Activated CD8-positive, alpha-beta memory T cell treated with anti-CD3 and anti-CD28 coated beads for 4 hours (primary cell): ENCODE data around the gene CHP1.
A peak's percentile ranks its signal among the peaks of the same experiment; 100 is the strongest.
"Not testable (repeated sequence)": the region's sequence is repeated elsewhere in the genome, so short reads cannot be mapped to it uniquely, and the experiment has no call there.

ENCODE experiments used
- DNase-seq, 2 donors: peaks; one replicate each; pipeline ENCODE4 v3.0.0-alpha.2; 2020; ENCODE audit warnings: low read depth in 2 of 2

Gene CHP1

DNA sequence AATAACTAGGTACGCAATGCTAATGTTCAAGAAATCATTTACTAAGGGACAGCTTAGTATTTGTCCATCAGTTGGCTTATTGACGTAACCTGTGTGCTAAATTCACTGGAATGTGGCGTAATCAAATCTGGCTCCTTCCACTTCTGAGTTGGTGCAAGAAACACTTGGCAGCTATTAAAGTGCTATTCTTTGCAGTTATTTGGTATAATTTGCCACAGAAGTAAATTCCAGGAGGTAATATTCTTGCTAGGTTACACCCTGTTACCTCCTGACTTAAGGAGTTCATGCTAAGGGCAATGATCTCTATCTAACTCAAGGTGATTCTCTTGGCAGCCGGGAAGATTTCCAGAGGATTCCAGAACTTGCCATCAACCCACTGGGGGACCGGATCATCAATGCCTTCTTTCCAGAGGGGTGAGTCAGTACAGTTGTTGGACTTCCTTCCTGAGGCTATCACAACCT is 25.5 kb downstream of the CHP1 start:
- DNase-seq, result no peak

DNA sequence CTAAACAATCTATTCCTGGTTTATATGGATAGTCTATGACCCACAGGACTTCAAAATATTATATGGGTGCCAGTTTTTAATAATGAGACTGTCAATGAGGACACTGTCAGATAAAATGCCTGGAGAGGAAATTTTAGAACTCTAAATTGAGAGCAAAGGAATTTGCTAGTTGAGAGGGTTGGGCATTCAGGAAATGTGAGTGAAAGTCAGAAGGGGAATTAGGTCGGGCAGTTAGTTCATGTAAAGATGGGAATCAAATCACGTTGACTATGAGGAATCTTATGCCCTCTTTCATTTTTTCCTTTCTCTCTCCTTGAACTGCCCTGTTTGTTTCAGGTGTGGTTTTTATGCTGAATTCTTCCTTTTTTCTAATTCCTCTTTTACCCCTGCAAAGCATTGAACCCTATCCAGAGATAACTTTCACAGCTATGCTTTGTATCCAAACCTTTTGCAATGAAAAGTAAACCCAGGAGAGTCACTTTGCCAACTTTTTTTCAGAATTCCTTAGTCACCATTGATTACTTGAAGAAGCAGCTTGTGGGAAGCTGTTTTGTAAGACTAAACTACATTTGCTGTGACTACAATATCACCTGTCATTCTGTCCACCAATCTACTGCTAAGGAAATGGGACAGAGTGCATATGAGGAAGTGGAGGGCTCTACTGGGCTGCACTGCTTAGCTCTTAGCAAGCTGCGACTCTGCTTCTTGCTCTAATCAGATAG is 27.8 kb downstream of the CHP1 start:
- no peak for DNase-seq

DNA sequence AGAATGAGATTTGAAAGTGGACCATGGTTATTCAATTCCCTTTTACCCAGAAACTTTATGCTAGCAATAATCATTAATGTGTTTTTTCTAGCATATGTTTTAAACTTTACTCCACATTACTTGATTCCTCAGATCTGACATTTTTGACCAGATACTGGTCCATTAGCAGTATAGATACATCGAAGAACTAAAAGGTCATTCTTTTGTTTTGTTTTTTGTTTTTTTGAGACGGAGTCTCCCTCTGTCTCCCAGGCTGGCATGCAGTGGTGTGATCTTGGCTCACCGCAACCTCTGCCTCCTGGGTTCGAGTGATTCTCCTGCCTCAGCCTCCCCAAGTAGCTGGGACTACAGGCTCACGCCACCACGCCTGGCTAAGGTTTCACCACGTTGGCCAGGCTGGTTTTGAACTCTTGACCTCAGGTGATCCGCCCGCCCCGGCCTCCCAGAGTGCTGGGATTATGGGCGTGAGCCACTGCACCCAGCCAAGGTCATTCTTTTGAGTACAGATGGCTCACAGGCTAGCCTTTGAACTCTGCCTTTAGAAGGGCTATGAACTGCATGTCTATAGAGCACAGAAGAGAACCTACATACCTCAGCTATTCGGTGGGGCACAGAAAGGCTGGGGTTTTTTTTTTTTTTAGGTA is 28.6 kb downstream of the CHP1 start:
- no peak for DNase-seq

- DNase-seq, result not testable (repeated sequence)
Measured at GRCh38 chr15:41260924-41261323, 29.9 kb downstream of the CHP1 start.

- no peak for DNase-seq
Measured at GRCh38 chr15:41262571-41262970, 31.5 kb downstream of the CHP1 start.

DNA sequence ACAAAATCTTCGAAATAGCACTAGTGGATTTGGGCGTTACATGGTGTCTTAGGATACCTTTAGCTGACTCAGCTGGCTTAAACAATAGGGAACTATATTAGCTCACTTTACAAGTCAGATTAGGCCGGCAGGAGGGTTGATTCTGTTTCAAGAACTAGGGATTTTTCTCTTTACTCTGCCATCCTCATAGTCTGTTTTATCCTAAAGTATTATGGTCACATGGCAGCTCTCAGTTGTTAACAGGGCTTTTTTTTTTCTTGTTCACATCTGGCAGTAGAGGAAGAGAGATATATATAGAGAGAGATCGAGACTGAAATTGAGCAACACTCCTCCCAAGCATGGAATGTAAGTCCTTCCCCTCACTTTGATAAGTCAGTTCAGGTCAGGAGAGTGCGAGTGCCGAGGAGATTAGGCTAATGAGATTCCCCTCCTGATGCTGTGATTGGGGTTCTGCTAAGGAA is 32.9 kb downstream of the CHP1 start:
- no peak for DNase-seq

- DNase-seq, result no peak
Measured at GRCh38 chr15:41269887-41270286, 38.8 kb downstream of the CHP1 start.

- no peak for DNase-seq
Measured at GRCh38 chr15:41276831-41277230, 45.8 kb downstream of the CHP1 start.

DNA sequence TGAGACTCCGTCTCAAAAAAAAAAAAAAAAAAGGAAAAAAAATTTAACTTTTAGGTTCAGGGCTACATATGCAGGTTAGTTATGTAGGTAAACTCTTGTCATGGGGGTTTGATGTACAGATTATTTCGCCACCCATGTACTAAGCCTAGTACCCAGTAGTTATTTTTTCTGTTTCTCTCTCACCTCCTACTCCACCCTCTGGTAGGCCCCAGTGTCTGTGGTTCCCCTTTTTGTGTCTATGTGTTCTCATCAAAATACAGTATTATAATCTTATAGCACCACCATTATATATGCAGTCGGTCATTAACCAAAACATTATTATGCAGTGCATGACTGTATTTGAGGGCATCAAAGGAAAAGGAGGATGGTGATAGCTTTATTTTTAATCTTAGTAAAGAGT is 47.3 kb downstream of the CHP1 start:
- DNase-seq, result no peak

- no peak for DNase-seq
Measured at GRCh38 chr15:41279535-41280283, 48.6 kb downstream of the CHP1 start.

GRCh38 chr15:41281236-41281635 is 50.2 kb downstream of the CHP1 start:
- DNase-seq, result no peak

- not testable (repeated sequence) for DNase-seq
Measured at GRCh38 chr15:41282436-41282835, 51.4 kb downstream of the CHP1 start.

DNA sequence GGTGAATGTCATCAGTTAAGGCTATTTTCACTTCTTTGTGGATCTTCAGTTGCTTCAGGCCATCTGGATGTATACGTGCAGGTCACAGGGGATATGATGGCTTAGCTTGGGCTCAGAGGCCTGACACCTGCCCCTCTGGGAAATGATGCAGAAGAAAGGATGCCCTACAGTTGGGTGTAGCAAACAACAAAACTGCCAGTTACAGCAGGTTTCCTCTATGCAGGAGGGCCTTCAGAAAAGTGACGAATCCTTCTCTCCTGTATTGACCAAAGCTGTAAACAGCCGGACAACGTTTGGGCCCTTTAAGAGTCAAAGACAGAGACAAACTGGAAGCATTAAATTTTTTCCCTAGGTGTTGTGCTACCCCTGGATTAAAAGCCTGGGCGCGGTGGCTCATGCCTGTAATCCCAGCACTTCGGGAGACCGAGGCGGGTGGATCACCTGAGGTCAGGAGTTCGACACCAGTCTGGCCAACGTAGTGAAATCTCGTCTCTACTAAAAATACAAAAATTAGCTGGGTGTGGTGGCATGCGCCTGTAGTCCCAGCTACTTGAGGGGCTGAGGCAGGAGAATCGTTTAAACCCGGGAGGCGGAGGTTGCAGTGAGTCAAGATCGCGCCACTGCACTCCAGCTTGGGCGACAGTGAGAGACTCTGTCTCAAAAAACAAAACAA is 52.0 kb downstream of the CHP1 start:
- not testable (repeated sequence) for DNase-seq

DNA sequence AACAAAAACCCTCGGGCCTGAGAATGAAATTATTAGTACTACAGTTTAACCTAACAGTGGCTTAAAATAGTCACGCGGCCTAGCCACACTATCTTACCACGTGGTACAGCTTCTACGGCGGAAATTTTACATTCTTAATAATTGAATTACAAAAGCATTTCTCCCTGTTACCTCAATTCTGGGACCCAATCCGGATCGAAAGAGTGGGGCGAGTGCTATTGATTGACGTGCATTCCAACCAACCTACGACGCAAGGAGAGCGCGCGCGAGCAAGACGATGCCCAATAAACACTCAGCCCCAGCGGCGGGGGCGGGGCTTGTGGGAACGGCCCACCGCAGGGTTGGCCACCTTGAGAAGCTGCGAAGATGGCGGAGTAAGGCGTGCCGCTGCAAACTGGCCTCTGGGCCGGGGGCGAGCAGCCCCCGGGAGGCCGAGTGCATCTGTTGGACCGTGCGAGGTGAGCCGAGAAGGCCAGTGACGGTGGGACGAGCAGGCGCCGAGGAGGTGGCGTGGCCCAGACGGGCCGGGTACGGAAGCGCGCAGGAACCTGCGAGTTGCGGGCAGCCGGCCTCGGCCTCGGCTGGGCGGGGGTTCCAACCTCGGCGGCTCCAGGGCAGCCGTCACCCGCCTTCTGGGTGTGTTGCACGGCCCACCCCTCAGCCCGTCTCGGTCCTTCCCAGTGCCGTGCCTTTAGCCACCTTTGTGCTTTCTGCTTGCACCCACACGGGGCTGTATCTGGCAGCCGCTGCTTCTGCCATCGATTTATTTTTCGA is 52.8 kb downstream of the CHP1 start:
- DNase-seq, result peak; percentile 93 to 94

DNA sequence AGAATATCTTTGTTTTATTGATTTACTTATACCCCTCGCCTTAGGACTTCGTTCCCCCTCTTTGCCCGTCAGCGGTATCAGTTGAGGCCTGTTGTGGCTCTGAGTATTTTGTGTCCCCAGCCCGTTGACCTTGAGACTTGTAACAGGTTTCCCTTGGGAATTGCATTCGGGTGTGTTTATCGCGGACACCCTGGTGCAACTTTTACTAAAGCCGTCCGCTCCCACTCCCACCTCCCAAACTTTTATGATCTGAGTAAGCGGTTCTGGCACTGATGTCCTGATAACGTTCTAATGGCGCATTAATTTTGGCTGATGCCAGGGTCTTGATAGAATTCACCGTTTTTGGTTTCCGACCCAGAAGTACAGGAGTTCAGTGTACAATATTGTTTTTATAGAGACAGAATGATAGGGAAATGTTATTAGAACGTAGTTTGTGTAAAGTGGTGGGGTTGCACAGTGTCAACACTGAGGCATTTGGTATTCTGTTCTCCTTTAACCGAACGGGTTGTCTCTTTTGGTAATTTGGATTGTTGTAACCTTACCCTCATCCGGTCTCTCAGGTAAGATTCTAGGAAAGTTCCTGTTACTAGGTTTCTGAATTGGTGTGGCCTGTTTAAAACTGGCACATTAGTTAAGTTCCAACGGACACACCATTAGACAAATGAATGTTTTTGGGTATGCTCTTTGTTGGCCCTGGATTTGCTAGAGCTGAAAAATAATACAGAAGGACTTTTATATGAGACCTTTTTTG is 53.5 kb downstream of the CHP1 start:
- DNase-seq, result no peak

GRCh38 chr15:41285285-41285684 is 54.2 kb downstream of the CHP1 start:
- no peak for DNase-seq

DNA sequence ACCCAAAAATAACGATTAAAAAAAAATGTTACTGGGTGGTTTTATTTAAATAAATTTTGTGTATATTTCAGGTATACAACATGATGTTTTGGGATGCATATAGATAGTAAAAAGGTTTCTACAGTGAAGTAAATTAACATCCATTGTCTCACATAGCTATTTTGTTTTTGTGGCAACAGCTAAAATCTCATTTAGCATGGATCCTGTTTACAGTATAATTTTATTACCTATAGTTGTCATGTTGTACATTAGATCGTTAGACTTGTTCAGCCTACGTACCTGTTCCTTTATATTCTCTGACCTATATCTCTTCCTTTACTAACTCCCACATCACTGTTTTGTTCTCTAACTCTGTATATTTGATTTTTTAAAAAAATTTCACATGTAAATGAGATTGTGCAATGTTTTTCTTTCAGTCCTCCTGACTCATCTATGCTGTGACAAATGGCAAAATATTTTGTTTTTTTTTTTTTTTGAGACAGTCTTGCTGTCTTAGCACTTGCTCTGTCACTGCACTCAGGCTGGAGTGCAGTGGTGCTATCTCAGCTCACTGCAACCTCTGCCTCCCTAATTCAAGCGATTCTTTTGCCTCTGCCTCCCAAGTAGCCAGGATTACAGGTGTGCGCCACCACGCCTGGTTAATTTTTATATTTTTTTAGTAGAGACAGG is 55.7 kb downstream of the CHP1 start:
- DNase-seq, result no peak

DNA sequence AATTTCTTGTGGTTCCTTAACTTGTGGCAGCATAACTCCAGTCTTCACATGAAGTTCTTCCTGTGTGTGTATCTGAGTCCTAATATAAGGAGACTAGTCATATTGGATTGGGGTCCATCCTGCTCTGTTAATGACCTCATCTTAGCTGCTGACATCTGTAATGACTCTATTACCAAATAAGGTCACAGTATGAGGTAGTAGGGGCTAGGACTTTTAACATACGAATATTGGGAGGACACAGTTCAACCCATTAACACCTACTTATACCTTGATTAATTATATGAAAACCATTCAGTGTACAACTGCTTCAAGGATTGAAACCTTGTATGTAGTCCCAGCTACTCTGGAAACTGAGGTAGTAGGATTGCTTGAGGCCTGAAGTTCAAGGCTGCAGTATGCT is 57.4 kb downstream of the CHP1 start:
- DNase-seq, result no peak

DNA sequence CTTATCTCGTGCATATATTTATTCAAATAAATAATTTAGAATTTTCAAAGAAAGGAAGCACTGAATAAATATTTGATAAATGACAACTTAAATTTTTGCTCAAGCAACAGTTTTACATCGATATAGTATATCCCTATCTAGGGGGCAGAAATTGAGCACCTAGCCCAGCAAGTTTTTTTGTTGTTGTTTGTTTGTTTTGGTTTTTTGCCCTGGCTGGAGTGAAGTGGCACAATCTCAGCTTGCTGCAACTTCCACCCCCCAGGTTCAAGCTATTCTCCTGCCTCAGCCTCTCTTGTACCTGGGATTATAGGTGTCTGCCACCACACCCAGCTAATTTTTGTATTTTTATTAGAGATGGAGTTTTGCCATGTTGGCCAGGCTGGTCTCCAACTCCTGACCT is 58.9 kb downstream of the CHP1 start:
- no peak for DNase-seq

GRCh38 chr15:41291065-41291631 is 60.1 kb downstream of the CHP1 start:
- no peak for DNase-seq
